Retinal pigment epithelial cell (primary cell): ENCODE measurements around the gene AMBRA1.

ENCODE experiments used
- DNase-seq: peaks from one replicate; pipeline ENCODE4 v3.0.0-alpha.2; 2010; ENCODE audit warnings: low read depth
- H3K4me3 ChIP-seq: 2 replicates; pipeline ENCODE4 v1.5.1; 2011; ENCODE audit warnings: mild to moderate bottlenecking, low read length, control low read depth, moderate library complexity
- CTCF ChIP-seq: conservative IDR thresholded peaks from 2 replicates; pipeline ENCODE4 v1.5.1; 2011; ENCODE audit warnings: low read depth, low read length, control low read depth, inconsistent platforms

The AMBRA1 gene

GRCh38 chr11:46508360-46508759, 85.5 kb downstream of the AMBRA1 start:
- H3K4me3 ChIP-seq: no peak overlapping the region
- no peak for DNase-seq
- no peak for TF ChIP-seq CTCF

GRCh38 chr11:46506483-46506791, 87.4 kb downstream of the AMBRA1 start:
- H3K4me3 ChIP-seq: no peak overlapping the region
- TF ChIP-seq CTCF: no peak
- DNase-seq: no peak

- no peak for DNase-seq
- TF ChIP-seq CTCF: no peak
- no peak overlapping the region for H3K4me3 ChIP-seq
Observed at GRCh38 chr11:46505741-46506482, 87.9 kb downstream of the AMBRA1 start.

- TF ChIP-seq CTCF: no peak
- H3K4me3 ChIP-seq: no peak overlapping the region
- DNase-seq: no peak
Observed at GRCh38 chr11:46504817-46505613, 88.8 kb downstream of the AMBRA1 start.

GRCh38 chr11:46499821-46500220, 94.0 kb downstream of the AMBRA1 start:
- TF ChIP-seq CTCF: no peak
- no peak overlapping the region for H3K4me3 ChIP-seq
- no peak for DNase-seq

- TF ChIP-seq CTCF: no peak
- no peak overlapping the region for H3K4me3 ChIP-seq
- no peak for DNase-seq
Observed at GRCh38 chr11:46498968-46499367, 94.9 kb downstream of the AMBRA1 start.

GRCh38 chr11:46498179-46498578, 95.6 kb downstream of the AMBRA1 start:
- TF ChIP-seq CTCF: no peak
- no peak overlapping the region for H3K4me3 ChIP-seq
- no peak for DNase-seq
